ENCODE measurements around the gene SLC6A7.
"Not testable (repeated sequence)": the region's sequence is repeated elsewhere in the genome, so short reads cannot be mapped to it uniquely, and the experiment has no call there.

SLC6A7 gene

DNA sequence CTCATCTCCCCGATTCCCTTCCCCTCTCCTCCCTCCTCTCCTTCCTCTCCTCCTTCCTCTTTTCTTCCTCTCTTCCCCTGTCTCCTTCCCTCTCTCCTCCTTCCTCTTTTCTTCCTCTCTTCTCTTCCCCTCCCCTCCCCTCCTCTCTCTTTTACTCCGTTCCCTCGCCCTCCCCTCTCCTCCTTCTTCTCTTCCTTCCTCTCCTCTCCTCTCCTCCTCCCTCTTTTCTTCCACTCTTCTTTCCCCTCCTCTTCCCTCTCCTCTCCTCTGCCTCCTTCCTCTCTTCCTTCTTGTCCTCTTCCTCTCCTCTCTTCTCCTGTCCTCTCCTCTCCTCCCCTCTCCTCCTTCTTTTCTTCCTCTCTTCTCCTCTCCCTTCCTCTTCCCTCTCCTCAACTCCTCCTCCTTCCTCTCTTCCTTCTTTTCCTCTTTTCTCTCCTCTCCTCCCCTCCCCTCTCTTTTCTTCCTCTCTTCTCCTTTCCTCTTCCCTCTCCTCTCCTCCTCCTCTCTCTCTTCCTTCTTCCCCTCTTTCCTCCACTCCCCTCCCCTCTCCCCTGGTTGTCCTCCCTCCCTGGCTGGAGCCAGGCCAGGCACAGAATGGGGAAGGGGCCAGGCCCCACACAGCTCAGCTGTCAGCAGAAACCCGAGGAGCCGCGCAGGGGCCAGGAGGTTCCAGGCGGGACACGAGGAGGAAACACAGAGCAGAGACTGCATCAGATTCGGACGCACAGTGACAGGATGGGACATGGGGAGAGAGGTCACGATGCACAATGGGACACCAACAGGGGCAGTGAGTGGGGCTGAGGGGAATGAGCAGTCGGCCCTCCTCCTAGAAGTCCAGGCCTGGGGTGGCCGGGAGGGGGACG is 51.7 kb downstream of the SLC6A7 start:
- no peak for DNase-seq (ENCODE audit: low read depth)

DNA sequence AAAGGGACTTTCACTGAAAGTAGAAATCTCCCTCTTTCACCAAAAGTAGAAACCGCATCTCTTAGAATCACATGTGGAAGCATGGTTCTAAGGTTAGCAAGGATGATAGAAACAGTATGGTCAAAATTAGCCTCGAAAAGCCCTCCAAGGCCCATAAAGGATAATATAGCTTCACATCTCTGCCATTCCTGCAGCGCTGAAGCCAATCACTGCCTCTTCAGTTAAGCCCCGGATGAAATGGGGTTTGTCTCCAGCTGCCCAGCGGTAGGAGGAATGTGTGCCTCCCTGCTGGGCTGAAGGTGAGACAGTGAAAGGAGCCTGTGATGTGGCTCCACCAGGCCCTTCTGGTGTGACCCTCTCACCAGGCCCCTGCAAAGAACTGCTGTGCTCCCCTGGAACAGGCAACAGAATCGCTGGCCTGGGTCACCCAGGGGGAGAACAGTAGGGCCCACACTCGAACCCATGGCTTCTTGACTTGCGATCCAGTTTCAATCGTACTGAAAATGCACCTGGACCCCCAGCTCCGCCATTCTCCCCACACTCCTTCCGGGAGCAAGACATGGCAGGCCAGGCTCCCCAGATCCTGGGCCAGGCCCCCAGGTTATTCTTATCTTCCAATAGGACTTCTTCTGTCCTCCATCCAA is 52.5 kb downstream of the SLC6A7 start:
- no peak for DNase-seq (ENCODE audit: low read depth)

DNA sequence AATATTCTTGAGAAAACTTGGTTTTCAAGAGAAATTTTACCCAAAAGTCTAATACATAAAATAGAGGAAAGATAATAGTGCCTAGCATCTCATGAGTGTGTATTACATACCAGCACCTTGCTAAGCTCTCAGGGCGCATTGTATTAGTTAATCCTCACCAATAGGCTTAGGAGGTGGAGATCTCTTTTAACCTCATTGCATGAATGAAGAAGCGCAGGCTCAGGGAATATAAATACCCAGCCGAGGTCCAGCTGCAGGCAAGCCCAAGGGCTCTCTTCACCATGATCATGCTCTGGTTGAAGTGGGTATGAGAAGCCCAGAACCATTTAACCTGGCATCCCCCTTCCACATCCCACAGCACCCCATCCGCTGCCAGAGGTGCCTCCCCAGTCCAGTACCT is 53.7 kb downstream of the SLC6A7 start:
- DNase-seq (ENCODE audit: low read depth): no peak

DNA sequence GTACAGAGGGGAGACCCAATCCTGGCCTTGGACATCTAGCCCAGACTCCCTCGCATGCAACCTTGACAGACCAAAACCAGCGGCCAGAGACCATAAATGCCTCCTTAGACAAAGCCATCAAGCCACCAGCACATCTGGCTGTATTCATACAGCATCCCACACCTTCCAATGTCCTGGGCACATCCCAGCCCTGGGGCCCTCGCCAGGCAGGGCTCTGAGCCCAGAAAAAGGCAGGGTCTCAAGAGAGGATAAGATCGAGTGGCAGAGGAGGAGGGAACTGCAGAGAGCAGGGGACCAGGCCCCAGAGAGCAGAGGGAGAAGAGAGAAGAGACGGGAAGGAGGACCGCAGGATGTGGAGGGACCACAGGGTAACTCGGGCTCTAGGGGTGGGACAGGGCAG is 54.3 kb downstream of the SLC6A7 start:
- DNase-seq (ENCODE audit: low read depth): no peak

DNA sequence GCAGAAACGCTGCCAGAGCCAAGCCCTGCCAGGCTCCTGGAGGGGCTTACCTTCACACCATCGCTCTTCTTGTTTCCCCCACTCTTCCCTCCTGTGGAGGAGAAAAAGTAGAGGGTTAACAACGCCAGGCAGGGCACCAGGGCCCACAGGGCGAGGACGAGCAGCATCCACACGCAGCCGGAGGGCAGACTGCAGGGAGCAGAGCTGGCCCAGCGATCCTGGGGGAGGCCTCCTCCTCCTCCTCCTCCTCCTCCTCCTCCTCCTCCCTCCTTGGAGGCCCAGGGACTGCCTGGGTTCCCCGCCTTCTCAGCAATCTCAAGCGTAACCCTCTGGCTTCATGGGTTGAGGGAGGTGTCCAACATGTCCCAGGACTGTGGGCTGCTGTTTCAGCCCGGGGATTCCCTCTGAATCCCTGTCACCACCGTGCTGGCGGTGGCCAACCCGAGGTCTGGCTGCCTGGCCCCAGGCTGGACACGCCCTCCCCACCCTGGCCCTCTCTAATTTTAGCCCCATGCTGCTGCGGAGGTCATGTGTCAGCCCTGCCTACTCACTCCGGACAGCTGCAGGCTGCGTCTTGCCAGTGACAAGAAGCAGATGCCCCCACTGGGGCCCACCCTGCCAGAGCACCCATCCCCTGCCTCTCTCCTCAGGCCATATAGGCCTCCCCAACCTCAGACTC is 55.4 kb downstream of the SLC6A7 start:
- no peak for DNase-seq (ENCODE audit: low read depth)

DNA sequence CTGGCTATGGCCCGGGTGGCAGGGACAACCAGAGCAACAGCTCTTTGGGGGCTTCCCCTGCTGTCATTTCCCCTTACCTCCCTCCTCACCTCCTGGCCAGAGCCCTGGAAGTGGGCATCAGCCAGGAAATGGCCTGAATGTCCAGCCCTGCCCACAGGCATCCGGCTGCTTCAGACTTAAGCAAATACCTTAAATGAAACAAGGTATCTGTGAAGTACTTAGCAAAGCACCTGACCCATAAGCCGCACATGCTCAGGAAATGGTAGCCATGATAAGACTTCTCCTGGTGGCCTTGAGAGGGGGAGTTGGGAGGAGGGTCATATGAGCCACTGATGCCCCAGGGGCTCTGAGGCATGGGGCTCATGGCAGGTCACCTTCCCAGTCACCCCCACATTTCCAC is 55.9 kb downstream of the SLC6A7 start:
- no peak for DNase-seq (ENCODE audit: low read depth)

DNA sequence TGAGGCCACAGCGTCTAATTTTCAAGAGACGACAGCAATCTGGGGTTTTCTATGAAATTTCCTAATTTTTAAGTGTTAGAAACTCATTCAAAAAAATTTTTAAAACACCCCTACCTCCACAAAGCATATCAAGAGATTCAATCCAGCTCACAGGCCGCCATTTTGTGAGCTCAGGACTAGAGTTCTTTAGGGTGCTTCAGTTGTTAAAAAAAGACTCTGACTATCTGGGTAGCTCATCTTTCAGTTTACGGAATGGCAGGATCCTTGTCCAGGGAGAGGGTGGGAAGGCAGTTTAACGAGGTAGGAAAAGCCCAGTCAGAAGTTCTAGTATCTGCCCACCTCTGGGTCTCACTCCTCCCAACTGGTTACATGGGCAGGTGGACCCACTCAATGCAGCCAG is 56.6 kb downstream of the SLC6A7 start:
- DNase-seq (ENCODE audit: low read depth): no peak

DNA sequence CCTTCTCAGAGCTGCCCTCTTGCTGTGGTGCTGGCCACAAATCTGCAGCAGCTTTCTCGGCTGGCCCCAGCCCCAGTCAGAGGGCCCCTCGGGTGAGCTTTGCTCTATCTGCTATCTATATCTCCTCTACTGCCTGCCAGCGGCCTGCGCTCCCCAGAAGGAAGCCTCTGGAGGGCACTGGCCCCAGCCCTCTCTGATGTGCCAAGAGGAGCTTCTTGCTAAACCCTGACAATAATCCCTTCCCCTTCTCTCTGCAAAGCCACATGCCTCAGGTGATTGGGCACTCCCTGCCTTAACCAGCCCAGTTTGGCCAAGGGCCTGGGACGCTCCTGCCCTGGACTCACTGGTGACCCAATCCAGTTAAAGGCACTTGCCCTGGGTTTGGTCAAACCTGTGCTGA is 57.0 kb downstream of the SLC6A7 start:
- no peak for DNase-seq (ENCODE audit: low read depth)

DNA sequence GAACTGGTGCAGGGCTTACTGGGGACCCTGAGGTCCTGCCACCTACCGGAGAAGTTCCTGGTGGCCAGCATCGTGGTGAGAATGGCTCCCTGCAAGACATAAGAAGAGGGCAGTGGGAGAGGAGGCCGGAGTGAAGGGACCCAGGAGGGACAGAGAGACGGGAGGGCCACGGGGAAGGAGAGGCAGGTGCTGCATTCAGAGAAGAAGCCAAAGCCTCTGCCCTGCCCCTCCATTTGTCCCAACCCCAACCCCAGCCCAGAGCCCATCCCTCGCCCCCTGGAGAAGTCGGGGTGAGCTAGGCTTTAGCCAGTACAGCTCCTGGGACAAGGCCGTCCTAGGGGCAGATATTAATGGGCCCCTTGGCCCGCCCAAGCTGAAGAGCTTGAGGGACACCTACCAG is 57.9 kb downstream of the SLC6A7 start:
- DNase-seq (ENCODE audit: low read depth): no peak

DNA sequence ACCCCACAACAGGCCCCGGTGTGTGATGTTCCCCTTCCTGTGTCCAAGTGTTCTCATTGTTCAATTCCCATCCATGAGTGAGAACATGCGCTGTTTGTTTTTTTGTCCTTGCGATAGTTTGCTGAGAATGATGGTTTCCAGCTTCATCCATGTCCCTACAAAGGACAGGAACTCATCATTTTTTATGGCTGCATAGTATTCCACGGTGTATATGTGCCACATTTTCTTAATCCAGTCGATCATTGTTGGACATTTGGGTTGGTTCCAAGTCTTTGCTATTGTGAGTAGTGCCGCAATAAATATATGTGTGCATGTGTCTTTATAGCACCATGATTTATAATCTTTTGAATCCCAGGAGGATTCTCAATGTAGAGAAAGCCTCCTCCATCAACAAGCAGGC is 58.6 kb downstream of the SLC6A7 start:
- DNase-seq (ENCODE audit: low read depth): not testable (repeated sequence)

DNA sequence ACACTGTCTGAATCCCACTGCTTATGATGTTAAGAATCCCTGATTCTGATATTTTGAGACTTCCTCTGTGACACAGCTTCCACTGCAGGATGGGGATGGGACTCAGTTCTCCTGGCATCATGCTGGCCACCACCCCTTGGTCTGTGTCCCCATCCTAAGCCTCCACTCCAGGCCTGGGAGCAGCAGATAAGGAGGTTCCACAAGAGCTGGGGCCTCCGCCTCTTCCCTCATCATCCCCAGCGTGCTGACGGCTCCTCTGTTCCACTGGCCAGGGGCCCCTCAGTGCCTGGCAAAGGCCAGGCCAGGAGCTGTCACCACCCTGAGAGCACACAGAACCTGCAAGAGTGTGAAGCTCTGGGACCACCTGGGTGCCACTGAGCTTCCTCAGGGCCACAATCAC is 59.1 kb downstream of the SLC6A7 start:
- no peak for DNase-seq (ENCODE audit: low read depth)

DNA sequence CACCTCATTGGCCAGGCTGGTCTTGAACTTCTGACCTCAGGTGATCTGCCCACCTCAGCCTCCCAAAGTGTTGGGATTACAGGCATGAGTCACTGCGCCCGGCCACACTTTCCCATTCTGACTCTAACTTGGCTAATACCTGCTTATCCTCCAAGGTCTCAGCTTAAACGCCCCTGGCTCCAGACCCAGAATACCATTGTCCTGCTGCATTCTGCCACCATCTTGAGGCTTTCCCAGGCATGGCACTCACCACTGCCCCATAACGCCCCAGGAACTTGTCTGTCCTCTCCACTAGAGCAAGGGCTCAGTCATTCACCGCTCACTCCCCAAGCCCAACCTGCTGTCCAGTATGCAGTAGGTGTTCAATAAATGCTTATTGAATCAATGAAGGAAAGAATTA is 59.9 kb downstream of the SLC6A7 start:
- no peak for DNase-seq (ENCODE audit: low read depth)

DNA sequence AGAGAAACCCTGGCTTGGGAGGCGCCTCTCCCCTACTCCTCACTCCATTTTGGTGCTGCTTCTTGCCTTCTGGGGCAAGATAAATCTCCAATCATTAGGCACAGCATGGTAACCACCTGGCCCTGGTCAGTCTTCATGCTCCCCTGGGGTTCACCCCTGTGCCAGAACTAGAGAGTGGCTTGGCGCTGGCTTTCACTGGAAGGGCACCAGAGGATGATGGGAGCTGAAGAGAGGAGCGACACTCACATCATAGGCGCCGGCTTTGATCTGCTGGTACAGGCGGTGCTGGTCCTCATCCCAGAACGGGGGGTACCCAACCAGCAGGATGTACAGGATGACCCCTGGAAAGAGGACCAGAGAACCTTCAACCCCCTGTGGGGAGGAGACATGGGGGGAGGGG is 61.6 kb downstream of the SLC6A7 start:
- DNase-seq (ENCODE audit: low read depth): no peak

DNA sequence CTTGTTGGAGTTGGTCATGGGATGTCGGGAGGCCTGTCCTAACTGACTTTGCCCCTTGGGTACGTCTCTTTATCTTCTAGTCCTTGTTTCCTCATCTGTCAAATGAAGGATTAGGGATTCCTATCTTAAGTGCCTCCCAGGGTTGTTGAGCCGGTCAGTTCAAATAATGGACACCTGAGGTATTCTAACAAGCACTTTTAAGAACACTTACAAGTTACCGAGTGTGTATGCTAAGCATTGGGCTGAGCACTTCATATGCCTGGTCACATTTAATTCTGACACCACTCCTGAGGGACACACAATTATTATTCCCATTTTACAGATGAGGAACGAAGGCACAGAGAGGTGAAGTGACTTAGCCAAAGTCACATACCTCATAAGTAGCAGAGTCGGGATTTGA is 62.6 kb downstream of the SLC6A7 start:
- DNase-seq (ENCODE audit: low read depth): no peak

DNA sequence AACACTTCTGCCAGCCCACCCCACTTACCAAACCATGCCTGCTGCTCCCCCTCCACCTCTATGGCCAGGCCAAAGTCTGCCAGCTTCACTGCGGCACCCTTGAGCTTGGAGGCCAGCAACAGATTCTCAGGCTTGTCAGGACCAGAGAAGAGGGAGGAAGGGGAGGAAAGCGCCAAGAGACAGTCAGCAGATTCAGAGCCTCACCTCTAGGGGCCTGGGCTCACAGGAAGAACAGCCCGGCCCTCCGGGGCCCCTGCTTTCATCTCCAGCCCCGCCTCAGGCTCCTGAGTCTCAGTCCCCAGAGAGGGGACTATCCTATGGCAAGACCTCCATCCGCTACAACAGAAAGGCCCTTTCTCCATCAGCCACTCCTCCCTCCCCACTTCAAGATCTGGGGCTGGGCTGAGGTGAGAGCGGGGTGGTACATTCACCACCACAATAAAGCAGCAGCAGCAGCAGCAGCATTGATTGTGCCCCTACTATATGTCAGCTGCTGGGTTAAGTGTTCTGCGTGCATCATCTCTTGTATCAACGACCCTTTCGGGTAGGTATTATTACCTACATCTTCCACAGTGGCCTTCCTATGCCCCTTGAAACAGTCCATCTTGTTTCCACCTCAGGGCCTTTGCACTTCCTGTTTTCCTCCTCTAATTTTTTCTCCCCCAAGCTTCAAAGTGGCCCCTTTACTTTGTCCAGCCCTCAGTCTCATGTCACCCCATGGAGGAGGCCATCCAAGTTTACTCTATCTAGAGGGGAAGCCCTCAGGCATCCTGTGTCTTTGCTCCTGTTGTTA is 63.8 kb downstream of the SLC6A7 start:
- no peak for DNase-seq (ENCODE audit: low read depth)

DNA sequence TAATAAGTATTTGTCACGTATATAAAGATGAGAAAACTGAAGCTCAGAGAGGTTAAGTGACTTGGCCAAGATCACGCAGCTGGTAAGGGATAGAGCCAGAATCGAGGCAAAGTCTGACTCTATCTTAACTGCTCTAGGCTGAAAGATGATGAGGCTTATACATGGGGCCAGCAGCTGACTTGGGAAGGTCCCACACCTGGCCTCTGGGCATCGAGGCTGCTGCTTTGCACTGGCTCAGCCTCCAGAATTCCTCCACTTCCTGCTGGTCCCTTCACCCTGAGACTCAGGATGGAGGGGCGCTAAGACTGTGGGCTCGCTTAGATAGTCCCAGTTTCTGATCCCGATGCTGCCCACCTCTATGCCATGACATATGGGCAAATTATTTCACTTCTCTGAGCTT is 64.5 kb downstream of the SLC6A7 start:
- no peak for DNase-seq (ENCODE audit: low read depth)

DNA sequence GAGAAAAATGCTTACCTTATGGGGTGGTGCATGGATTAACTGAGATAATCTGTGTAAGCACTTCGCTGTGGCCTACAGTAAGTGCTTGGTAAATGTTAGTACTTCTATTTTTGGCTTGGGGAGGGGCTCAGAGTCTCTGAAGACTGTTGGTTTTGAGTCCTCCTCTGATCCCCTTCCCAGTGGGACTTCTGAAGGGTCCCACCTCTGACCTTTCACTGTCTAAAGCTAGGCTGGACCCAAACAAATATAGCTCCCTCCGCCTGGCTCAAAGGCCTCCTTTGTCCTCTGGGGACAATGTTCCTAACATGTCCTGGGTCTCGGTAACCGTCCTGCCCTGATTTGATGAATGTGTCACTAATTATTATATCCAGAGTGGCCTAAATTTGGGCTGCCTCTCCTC is 64.9 kb downstream of the SLC6A7 start:
- no peak for DNase-seq (ENCODE audit: low read depth)

DNA sequence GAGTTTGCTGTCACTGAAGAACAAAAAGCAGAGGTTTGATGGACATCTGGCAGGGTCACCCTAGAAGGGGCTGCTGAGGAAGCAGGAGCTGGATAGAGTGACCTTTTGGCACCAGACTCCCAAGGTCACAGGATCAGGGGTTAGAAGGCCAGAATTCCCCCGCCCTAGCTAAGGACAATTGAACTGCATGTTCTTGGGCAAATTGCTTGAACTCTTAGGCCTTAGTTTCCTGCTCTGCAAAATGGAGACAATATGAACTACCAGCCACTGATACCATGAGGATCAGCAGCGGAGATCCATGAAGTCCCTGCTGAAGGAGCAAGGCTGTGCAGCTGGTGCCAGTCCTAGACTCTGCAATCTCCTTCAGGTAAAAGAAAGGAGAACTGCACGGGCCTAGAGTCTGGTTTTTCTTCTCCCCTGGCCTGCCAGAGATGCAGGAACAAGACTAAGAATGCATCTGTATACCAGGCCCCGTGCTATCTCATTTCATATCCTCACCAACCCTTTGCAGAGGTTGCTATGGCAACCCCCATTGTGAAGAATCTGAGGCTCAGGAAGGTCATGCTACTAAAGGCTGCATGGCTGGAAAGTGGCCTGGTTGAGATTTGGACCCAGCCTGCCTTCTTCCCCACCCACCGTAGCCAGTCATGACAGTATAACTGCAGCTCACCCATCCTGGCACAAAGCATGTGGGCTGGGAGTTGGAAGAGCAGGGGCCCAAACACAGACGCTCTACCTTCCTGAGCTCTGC is 66.0 kb downstream of the SLC6A7 start:
- no peak for DNase-seq (ENCODE audit: low read depth)

DNA sequence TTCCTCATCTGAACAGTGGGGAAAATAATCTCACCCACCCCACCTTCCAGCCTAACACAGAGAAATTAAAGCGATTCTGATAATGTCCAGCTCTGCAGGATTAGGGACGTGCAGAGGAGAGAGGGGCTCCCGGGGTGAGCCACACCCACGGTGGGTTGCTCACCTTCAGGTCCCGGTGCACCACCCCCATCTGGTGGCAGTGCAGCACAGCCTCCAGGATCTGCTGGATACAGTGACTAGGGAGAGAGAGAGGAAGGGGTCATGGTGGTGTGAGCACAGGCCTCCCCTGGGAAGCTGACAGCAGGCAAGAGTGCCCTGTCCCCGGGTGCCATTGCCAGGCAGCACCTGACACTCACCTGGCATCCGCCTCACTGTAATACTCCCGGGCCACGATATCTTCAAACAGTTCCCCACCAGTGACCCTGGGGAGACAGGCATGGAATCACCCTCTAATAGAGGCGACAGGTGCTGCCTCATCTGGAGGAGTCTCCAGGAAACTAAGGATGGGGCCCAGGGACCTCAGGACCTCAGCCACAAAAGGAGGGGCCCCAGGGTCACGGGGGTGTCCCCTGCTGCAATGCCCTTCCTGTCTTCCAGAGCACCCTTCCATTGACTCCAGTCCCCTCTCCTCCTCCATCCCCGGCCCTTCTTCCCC is 66.7 kb downstream of the SLC6A7 start:
- DNase-seq (ENCODE audit: low read depth): no peak

DNA sequence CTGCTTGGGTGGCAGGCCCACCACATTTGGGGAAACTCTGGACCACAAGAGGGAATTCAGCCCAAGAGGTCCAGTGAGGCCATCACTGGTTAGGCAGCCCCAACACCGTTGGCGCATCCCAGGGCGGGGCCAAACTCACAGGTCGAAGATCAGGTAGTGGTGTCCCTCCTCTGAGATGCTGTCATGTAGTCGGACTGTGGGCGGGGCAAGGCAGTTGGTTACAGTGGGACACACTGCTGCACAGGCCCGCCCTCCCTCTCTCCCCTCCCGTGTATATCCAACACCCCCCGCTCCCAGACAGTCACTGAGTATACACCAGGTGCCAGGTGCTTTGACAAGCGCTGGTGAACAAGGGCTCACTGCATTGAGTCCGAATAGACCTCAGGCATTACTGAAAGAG is 67.6 kb downstream of the SLC6A7 start:
- DNase-seq (ENCODE audit: low read depth): no peak

DNA sequence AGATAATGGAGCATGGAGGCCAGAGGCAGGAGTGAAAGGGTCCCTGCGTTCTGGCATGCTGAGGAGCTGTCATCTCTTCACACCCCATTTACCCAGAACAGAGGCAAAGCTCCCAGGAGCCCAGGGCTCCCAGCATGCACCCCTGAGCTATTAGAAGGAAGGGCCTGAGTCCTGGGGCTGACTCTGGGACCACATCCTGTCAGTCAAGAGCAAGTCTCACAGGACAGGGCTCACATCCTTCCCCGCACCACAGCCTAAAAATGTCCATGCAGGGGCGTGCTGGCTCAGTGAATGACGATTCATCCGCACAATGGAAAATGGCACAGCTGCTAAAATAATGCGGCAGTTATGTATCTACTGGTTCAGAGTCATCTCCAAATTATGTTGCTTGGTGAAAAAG is 68.3 kb downstream of the SLC6A7 start:
- no peak for DNase-seq (ENCODE audit: low read depth)
